HG02763 (cell line): ENCODE results near the gene CCDC66.
"Not testable (repeated sequence)": the region's sequence is repeated elsewhere in the genome, so short reads cannot be mapped to it uniquely, and the experiment has no call there.

ENCODE experiments used
- ATAC-seq: cut with Tn5 transposase; IDR thresholded peaks from one replicate; pipeline ENCODE4 v1.9.1; 2021; ENCODE audit warnings: mild to moderate bottlenecking, moderate library complexity; ENCODE audit not compliant: unreplicated experiment

CCDC66 gene

DNA sequence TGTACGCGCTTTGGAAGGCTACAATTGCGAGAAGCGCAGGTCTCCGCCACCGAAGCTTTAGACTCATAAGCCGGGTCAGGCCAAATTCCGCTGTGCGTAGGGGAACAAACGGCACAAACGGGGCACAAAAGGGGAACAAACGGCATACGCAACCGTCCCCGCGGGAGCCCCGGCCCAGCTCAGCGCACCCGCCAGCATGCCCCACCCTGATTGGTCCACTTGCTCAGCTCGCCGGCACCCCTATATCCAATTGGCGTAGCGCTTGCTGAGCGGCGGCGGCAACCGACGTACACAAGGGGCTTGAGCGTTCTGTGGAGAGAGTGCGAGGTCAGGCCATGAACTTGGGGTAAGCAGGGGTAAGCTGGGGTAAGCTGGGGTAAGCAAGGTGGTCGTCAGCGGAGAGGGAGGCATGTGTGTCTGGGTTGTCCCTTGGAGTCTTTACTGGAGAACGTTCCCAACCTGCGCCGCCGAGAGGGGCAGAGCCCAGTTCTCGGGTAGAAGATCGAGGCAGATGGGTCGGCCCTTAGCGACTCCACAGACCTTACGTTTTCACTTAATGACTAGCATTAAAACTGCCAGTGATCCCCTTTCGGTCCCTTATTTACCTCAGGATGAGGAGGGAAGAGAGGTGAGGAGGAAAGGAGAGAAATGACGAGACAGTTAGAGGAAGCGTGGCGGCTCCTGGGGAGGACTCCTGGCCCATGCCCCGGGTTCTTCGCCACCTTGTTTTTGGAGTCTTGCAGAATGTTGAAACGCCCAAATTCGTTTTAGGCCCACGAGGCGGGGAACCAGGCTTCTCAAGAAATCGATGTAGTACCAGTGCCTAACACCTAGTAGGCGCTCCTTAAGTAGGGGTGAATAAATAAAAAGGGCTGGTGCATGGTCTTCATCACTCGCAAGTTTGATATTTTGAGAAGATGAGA is at the start of gene CCDC66:
CCDC66 (plus strand) TSS at position 268 of the 923 bp plus-strand sequence; CDS start at position 336, 68 bp downstream.
- ATAC-seq: peak; percentile 99

DNA sequence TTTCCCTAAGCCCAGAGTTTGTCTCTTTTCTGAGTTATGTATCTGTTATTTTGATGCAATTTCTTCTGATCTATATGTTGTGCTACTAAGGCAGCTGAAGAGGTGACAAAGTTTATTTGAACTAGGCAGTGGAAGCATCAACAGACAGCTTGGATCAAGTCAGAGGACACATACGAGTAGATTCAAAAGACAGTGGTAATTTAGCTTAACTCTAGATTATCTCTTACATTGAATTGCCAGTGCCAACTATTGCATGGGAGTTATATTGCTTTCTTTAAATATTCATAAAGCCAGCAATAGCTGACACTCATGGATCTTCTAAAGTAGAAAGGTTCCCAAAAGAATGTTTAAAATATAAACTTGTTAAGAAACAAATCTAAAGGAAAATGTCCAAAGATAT is 37.3 kb upstream of the CCDC66 start:
- no peak for ATAC-seq

DNA sequence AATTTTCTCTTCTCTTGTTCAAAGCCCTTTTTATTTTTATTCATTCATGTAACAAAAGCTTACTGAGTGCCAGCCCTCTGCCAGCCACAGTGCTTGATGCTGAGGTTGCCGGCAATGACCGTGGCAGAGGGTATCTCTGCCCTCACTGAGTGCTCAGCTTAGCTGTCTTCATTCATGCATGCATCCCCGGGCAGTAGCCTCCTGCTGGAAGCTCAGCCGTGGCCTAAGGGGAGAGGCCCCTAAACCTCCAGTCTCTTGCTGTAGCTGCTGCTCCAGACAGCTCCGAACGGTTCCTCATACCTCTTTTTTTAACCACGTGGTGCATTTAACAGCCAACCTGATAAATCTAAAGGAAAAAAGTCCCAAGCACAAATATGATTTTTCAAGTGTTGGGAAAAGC is 34.6 kb upstream of the CCDC66 start:
- no peak for ATAC-seq

DNA sequence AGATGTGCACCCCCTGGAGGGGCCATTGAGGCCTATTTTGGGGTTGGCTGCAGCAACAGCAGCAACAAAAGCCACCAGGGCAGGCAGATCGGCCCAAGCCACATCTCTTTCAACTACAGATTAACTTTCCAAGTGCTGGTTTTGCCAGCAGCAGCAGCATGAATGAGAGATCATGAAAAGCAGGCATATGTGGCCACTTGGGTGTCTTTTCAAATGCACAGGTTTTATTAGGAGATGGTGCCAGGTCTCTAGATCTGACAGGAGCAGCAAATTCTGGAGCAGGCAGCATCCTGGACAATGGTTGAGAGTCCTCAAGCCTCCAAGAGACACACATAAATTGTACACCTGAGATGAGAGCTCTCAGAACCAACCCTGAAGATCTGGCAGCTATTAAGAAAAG is 31.7 kb upstream of the CCDC66 start:
- ATAC-seq: no peak

DNA sequence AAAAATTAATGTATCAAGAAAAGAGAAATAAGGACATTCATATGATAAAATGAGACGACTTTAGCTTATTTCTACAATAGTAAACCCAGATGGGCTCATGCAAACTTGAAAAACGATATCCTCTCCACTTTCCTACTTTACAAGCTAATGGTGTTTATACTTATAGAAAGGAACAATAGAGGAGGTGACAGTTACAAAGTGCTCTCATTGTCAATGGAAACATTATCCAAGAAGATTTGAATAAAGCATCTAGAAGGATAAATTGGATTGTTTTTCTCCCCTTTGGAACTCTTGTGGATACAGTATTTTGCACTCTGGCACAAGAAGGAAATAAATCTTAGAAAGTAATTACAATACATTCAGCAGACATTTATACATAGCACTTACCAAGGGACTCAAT is 20.2 kb upstream of the CCDC66 start:
- ATAC-seq: no peak

DNA sequence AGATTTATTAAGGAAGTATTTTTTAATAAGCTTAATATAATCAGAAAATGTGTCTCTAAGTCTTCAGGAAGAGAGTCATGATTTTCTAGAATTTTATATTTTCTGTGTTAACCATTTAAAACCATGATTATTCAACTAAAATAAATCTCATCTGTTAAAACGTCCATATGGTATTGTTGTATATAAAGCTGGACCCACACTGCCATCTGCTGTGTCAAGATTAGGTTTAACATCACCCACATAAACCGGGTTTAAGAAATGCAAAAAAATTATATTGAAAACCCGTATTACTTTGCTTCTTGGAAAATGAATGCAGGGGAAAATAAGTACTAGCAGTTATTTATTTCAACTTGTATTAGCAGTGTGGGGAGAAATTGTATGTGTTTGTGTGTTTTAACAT is 9.5 kb upstream of the CCDC66 start:
- no peak for ATAC-seq

DNA sequence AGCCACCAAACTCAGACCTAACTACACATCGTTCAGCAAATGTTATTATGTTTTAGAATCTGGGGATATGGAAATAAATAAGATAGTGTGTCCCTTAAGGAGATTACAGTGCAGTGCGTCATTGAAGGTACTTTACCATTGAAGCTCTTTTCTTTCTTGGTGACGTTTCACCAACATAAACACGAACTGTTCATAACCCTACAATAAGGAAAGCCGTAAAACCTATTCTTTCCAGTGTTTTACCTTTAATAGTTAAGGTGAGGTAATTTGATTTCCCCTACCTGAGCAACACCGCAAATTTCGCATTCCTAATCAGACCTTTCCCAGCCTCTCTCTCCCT is 826 bp downstream of the CCDC66 start:
- no peak for ATAC-seq

DNA sequence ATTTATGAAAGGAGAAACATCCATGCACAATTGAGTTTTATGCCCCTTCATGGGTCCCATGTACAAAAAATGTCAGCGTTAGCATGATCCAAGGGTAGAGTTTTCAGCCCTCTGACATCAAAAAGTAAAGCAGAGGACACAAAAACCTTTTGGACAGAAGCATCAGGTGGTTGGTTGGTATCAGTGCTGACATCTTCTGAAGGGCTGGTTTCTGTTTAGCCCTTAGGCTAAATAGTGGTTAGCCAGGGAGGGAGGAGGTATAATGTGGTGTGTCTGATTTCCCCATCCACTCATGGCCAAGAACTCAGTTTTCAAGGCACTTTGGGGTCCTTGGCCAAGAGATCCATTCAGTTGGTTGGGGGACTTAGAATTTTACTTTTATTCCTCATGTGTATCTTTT is 16.5 kb downstream of the CCDC66 start:
- no peak for ATAC-seq

DNA sequence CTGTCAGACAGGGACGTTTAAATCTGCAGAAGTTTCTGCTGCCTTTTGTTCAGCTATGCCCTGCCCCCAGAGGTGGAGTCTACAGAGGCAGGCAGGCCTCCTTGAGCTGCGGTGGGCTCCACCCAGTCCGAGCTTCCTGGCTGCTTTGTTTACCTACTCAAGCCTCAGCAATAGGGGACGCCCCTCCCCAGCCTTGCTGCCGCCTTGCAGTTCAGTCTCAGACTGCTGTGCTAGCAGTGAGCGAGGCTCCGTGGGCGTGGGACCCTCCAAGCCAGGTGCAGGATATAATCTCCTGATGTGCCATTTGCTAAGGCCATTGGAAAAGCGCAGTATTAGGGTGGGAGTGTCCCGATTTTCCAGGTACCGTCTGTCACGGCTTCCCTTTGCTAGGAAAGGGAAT is 25.0 kb downstream of the CCDC66 start:
- ATAC-seq: not testable (repeated sequence)

DNA sequence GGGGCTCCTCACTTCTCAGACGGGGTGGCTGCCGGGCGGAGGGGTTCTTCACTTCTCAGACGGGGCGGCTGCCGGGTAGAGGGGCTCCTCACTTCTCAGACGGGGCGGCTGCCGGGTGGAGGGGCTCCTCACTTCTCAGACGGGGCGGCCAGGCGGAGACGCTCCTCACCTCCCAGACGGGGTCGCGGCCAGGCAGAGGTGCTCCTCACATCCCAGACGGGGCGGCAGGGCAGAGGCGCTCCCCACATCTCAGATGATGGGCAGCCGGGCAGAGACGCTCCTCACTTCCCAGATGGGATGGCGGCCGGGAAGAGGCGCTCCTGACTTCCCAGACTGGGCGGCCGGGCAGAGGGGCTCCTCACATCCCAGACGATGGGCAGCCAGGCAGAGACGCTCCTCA is 27.3 kb downstream of the CCDC66 start:
- not testable (repeated sequence) for ATAC-seq

DNA sequence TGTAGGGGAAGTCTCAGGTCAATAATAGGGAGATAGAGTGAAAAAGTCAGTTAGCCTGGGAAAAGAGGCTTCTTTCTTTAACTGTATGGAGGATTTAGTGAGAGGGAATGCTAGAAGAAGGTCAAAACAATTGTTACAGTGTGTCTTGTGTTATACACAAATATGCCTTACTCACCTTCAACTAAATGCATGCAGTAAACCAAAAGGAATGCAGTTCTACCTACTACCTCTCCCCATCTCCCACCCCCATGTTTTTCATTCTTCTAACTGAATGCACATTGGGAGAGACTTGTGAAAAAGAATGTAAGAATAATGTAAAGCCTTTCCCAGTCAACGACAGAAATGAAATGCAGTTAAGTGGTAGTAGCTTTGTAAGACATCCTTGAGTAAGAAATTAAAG is 33.8 kb downstream of the CCDC66 start:
- no peak for ATAC-seq

DNA sequence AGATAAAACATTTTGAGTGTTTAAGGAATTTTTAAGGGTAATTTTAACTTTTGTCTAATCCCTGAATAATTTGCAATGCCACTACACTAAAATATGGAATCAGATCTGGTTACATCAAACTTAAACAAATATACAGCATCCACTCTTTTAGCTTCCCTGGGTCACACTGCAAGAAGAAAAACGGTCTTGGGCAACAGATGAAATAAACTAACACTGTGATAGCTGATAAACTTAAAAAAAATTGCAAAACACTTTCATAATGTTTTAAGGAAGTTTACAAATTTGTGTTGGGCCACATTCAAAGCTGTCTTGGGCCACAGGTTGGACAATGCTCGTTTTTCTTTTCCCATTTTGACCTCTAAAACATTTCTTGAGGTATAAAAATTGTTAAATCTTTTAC is 34.3 kb downstream of the CCDC66 start:
- ATAC-seq: no peak

DNA sequence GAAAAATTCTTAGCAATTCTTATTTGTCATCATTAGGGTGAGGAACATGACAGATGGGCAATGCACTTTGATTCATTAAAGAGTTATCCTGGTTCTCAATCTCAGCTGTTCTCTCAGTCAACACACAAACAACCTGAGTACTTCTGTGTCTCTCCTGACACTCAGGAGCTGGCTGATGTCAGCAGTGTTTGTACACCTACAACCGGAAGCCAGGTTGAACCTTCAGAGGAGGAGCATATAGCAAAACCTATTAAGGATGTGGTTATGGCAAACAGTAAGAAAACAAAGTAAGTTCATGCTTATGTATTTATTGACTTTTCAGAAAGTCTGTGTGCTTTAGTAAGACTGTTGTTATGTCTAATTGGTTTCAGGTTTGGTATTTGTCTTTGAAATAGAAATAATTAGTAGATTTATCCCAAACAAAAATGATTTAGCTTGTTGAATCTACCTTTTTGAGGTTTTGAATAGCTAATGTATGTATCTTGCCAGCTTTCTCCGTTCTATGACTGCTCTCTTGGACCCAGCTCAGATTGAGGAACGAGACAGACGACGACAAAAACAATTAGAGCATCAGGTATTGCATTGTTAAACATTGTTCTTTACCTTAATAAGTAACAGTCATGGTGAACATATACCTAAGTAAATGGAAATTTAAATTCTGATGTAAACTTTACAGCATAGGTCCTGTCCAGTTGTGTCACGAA is 36.6 kb downstream of the CCDC66 start:
- ATAC-seq: no peak

DNA sequence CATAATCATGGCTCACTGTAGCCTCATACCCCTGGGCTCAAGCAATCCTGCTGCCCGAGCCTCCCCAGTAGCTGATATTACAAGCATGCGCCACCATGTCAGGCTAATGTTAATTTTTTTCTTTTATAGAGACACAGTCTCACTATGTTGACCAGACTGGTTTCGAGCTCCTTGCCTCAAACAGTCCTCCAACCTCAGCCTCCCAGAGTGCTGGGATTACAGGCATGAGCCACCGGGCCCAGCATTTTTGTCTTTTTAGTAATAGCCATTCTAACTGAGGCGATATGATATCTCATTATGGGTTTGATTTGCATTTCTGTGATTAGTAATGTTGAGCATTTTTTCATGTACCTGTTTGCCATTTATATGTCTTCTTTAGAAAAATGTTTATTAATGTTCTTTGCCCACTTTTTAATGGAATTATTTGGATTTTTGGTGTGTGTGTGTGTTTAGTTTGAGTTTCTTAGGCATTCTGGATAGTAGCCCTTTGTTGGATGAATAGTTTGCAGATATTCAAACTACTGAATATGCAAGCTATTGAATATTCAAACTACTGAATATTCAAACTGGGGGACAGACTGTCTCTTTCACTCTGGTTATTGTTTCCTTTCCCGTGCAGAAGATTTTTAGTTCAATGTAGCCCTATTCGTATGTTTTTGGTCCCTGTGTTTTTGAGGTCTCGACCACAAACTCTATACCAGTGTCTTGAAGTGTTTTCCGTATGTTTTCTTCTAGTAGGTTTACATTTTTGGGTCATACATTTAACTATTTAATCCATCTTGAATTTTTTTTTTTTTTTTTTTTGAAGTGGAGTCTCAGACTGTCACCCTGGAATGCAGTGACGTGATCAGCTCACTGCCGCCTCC is 39.2 kb downstream of the CCDC66 start:
- ATAC-seq: no peak

DNA sequence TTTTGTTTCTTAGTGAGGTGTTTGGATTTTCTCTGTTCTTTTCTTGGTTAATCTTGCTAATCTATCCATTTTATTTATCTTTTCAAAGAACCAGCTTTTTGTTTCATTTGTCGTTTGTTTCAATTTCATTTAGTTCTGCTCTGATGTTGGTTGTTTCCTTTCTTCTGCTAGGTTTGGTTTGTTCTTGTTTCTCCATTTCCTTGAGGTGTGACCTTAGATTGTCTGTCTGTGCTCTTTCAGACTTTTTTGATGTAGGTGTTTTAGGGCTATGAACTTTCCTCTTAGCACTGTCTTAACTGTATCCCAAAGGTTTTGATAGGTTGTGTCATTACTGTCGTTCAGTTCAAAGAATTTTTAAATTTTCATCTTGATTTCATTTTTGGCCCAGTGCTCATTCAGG is 51.5 kb downstream of the CCDC66 start:
- ATAC-seq: not testable (repeated sequence)

DNA sequence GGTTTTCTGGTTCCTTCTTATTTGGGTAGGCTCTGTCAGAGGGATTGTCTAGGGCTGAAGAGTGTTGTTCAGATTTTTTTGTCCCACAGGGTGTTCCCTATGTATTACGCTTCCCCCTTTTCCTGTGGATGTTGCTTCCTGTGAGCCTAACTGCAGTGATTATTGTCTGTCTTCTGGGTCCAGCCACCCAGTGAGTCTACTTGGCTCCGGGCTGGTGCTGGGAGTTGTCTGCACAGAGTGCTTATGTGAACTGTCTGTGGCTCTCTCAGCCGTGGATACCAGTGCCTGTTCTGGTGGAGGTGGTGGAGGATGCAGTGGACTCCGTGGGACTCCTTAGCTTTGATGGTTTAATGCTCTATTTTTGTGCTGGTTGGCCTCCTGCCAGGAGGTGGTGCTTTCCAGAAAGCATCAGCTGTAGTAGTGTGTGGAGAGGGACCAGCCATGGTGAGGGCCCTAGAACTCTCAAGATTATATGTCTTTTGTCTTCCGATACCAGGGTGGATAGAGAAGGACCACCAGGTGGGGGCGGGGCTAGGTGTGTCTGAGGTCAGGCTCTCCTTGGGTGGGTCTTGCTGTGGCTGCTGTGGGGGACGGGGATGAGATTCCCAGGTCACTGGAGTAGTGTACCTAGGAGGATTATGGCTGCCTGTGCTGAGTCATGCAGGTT is 53.8 kb downstream of the CCDC66 start:
- no peak for ATAC-seq

DNA sequence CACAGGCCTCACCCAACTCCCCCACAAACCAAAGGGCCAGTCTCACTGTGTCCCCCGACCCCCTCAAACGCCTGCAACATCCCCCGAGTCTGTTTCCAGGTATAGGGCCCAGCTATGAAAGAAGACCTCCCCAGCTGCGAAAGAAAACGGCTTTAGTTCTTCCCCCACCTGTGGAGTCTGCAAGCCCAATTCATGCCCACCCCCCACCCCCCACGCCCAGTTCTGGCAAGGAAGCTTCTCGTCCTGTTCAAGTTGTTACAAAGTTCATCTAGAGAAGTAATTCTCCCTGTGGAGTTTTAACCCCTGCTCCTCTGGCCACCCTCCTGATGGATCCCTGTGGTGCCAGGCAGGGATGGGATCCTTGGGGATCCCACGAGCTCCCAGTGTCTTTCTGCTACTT is 54.4 kb downstream of the CCDC66 start:
- ATAC-seq: no peak

DNA sequence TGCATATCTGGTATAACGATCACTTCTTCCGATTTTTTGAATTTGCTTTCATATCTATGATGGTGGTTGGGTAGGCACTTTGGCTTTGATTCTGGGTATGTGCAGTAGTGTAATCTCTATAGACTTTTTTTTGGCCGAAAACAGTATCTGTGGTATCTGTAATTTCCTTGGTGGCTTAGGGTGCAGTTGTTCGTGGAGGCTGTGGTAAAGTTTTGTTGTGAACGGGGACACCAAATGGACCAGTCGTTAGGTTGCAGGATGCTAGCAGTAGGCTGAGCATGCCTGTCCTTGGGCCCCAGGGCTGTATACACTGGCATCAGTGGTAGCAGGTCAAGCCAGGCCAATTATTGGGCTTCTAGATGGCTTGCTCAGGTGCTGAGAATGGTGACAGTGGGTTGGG is 55.2 kb downstream of the CCDC66 start:
- ATAC-seq: no peak

DNA sequence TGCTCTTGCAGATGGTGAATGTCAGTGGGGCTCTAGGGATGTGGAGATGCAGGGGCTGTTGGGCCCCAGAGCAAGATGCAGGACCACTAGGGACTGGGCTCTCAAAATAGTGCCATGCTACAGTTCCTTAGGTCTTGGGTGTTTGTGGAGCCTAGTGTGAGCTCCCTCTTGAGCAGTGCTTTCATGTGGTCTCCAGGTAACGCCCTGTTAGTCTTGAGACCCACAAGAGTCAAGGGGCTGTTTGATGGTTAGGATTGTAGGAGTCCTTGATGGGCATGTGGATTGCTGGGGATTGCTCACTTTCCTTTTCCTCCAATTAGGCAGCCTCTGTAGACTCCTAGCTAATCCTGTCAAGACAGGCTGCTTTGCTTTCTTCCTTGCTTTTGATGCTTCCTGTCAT is 56.0 kb downstream of the CCDC66 start:
- no peak for ATAC-seq

DNA sequence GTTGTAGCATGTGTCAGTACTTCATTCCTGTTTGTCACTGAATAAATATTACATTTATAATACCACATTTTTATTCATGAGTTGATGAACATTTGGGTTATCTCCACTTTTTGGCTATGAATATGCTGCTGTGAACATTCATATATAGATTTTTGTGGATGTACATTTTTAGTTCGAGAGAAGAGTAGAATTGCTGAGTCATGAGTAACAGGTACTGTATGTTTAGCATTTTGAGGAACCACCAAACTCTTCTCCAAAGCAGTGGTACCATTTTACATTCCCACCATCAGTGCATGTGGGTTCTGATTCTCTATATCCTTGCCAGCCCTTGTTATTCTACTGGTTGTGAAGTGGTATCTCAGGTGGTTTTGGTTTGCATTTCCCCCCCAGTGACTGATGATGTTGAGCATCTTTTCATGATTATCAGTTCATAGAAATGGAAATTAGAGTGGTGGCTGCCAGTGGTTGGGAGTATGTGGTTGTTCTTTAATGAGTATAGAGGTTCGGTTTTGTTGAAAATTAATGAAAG is 59.6 kb downstream of the CCDC66 start:
- no peak for ATAC-seq

DNA sequence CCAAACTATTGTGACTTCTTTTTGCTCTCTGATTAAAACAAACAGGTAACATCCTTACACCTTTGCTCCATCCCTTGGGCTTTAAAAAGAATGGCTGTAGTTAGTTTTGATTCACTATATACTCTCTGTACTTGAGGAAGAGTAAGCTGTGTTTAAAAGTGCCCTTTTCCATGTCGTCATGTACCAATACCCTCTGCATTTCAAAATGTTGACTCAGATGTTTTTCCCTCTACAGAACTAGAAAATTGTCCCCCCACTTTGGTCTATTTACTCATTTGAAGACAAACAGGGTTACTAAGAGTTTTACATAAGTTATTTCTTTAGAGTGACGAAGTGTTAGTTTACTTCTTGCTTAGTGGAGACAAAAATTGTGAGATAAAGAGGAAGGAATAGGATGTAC is 63.4 kb downstream of the CCDC66 start:
- no peak for ATAC-seq
